Skeletal muscle tissue (tissue), 4 donors: ENCODE data around the gene KLHL1. TPM values are rescaled to one million over a fixed set of nuclear protein-coding genes. Genes with fewer than 3 reads are reported as not detected.
"Not testable (repeated sequence)": the region's sequence is repeated elsewhere in the genome, so short reads cannot be mapped to it uniquely, and the experiment has no call there.

Experiments
- H3K27ac ChIP-seq: one replicate; pipeline ENCODE4 v1.7.0; 2013; ENCODE audit warnings: mild to moderate bottlenecking, low read depth, low read length, inconsistent platforms
- H3K27me3 ChIP-seq, 3 donors: one replicate each; pipeline ENCODE4 v1.7.0; 2013; ENCODE audit warnings: low read length in 3 of 3; ENCODE audit not compliant: control insufficient read depth in 3 of 3, insufficient read depth in 3 of 3
- H3K36me3 ChIP-seq, 3 donors: one replicate each; pipeline ENCODE4 v1.7.0; 2013; ENCODE audit warnings: low read length in 3 of 3; ENCODE audit not compliant: control insufficient read depth in 3 of 3, insufficient read depth in 3 of 3
- H3K4me1 ChIP-seq, 3 donors: one replicate each; pipeline ENCODE4 v1.7.0; 2013; ENCODE audit warnings: low read length in 3 of 3, mild to moderate bottlenecking in 3 of 3; ENCODE audit not compliant: control insufficient read depth in 3 of 3, insufficient read depth in 3 of 3
- H3K4me3 ChIP-seq, 3 donors: one replicate each; pipeline ENCODE4 v1.7.0; 2013; ENCODE audit warnings: low read length in 3 of 3
- H3K9ac ChIP-seq, 3 donors: one replicate each; pipeline ENCODE4 v1.7.0; 2013; ENCODE audit warnings: low read length in 3 of 3, mild to moderate bottlenecking in 3 of 3, moderate library complexity in 2 of 3, low read depth in 1 of 3
- H3K9me3 ChIP-seq, 3 donors: one replicate each; pipeline ENCODE4 v1.7.0; 2013; ENCODE audit warnings: low read length in 3 of 3; ENCODE audit not compliant: control insufficient read depth in 3 of 3
- total RNA-seq: library from RNA; depleted of rRNA; stranded (reverse); fragments of >200 nt; gene quantifications from one replicate; pipeline ENCODE4 v1.2.3, GENCODE V29; 2014
- donor health status: Osteomylitis.

The KLHL1 gene, protein sequence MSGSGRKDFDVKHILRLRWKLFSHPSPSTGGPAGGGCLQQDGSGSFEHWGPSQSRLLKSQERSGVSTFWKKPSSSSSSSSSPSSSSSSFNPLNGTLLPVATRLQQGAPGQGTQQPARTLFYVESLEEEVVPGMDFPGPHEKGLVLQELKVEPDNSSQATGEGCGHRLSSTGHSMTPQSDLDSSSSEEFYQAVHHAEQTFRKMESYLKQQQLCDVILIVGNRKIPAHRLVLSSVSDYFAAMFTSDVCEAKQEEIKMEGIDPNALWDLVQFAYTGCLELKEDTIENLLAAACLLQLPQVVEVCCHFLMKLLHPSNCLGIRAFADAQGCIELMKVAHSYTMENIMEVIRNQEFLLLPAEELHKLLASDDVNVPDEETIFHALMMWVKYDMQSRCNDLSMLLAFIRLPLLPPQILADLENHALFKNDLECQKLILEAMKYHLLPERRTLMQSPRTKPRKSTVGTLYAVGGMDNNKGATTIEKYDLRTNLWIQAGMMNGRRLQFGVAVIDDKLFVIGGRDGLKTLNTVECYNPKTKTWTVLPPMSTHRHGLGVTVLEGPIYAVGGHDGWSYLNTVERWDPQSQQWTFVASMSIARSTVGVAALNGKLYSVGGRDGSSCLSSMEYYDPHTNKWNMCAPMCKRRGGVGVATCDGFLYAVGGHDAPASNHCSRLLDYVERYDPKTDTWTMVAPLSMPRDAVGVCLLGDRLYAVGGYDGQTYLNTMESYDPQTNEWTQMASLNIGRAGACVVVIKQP
- not detected for total RNA-seq

DNA sequence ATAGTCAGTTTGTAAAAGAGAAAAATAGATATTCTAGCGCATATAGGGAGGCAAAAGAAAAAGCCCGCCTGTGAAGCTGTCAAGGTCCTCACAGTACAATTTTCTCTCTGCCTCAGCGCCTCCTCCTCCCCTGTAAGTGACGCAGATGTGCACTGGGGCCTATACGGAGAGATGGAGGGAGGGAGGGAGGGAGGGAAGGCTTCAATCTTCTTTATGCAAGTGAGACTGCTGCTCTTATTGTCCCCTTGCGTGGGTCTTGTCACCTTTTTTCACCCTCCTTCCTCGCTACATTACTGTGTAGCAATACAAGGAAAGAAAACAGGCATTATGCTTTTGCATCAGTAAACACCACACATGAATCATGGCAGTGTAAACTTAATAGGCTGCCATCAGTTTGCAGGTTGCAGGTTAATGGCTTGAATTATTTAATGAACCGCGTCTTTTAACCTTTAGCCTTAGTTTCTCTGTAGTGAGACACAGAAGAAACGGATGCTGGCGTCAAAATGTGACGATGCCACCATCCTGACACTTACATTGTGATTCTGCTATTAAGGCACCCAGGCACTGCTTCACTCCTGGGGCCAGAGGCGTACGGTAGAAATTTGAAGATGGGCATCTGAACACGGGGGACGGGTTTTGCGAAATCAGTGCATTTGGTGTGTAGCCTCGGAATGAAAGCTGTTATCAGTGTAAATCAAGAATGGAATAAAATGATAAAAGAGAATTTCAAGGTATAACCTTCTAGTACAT lies at the start of gene KLHL1:
KLHL1 (minus strand) TSS at position 97 of the 750 bp plus-strand sequence. CDS start 753 bp downstream, outside the sequence.
- Histone ChIP-seq H3K36me3 (no peaks in the 10 kb centered on the region), H3K4me3 (no peak within 1 kb of the TSS), H3K27ac (no peak within 1 kb of the TSS)

DNA sequence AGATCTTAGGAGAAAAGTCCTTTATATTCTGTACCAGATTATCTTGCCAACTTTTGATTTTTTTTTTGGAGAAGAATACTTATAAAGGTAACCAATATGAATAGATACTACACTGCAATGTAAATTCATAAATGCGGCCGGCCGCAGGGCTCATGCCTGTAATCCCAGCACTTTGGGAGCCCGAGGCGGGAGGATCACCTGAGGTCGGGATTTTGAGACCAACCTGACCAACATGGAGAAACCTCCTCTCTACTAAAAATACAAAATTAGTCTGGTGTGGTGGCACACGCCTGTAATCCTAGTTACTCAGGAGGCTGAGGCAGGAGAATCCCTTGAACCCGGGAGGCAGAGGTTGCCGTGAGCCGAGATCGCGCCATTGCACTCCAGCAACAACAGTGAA lies 34.4 kb upstream of the KLHL1 start:
- H3K9me3 ChIP-seq, H3K4me1 ChIP-seq, H3K4me3 ChIP-seq, H3K27ac ChIP-seq, H3K27me3 ChIP-seq, H3K9ac ChIP-seq, H3K36me3 ChIP-seq: not testable (repeated sequence)

More for the DNA sequence above, at the start of gene KLHL1:
- H3K27me3 ChIP-seq: peaks cover 0 to 7% (median 4%) of the 10 kb centered on the region in 3 donors
- no peaks in the 10 kb centered on the region for H3K9me3 ChIP-seq
- H3K4me1 ChIP-seq: no peaks in the 10 kb centered on the region
- no peak within 1 kb of the TSS for H3K9ac ChIP-seq

DNA sequence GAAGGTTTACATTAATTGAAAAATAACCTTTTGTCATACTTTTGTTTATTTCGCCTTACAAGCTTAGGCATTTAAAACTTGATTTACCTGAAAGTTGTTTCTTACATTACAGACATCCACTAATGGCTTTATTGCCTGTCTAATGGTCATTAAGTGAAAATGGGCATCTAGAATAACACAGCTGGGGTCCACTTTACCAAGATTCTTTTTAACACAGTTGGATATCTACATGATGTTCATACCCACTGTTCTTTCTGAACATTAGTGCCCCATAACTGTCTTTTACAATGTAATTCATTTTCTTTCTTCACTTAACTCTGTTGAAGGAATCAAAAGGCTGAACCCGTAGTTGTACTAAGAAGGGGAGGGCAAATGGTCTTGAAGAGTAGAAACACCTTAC lies 19.8 kb upstream of the KLHL1 start:
- H3K9ac ChIP-seq: no peak overlapping the region
- no peaks in the 10 kb centered on the region for H3K36me3 ChIP-seq
- no peaks in the 10 kb centered on the region for H3K9me3 ChIP-seq
- no peaks in the 10 kb centered on the region for H3K27me3 ChIP-seq
- no peaks in the 10 kb centered on the region for H3K4me1 ChIP-seq
- no peak overlapping the region for H3K4me3 ChIP-seq
- no peak overlapping the region for H3K27ac ChIP-seq

DNA sequence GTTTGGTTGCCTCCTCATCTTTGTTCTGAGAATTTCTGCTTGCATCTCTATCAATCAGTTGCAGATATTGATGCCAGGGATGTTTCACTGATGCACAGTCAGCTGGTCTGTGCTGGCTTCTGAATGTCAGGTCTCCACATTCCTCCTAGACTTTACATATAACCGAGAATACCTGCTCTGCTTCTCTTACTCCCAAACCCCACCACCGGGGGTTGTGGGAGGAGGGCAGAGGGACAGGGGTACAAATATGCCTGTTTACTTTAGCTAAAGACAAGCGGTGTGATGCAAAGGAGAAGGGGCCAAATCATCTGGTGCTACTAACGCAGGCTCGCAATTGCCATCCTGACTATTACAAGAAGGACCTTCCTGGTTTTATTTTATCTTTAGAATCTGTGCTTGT lies 17.4 kb upstream of the KLHL1 start:
- no peaks in the 10 kb centered on the region for H3K9me3 ChIP-seq
- H3K27me3 ChIP-seq: no peaks in the 10 kb centered on the region
- no peaks in the 10 kb centered on the region for H3K4me1 ChIP-seq
- no peak overlapping the region for H3K9ac ChIP-seq
- H3K36me3 ChIP-seq: no peaks in the 10 kb centered on the region
- H3K4me3 ChIP-seq: no peak overlapping the region
- H3K27ac ChIP-seq: no peak overlapping the region

GRCh38 chr13:70117338-70117905 lies 9.2 kb upstream of the KLHL1 start:
- no peaks in the 10 kb centered on the region for H3K36me3 ChIP-seq
- no peaks in the 10 kb centered on the region for H3K4me1 ChIP-seq
- H3K27me3 ChIP-seq: no peaks in the 10 kb centered on the region
- H3K9me3 ChIP-seq: no peaks in the 10 kb centered on the region
- H3K9ac ChIP-seq: no peak overlapping the region
- H3K27ac ChIP-seq: no peak overlapping the region
- H3K4me3 ChIP-seq: no peak overlapping the region

- H3K4me3 ChIP-seq: no peak within 1 kb of the TSS
Observed at GRCh38 chr13:70107498-70108281, 562 bp downstream of the KLHL1 start, which contains the start of gene ATXN8OS. Gene ATXN8OS, plus strand, starts transcription at chr13:70107826.

DNA sequence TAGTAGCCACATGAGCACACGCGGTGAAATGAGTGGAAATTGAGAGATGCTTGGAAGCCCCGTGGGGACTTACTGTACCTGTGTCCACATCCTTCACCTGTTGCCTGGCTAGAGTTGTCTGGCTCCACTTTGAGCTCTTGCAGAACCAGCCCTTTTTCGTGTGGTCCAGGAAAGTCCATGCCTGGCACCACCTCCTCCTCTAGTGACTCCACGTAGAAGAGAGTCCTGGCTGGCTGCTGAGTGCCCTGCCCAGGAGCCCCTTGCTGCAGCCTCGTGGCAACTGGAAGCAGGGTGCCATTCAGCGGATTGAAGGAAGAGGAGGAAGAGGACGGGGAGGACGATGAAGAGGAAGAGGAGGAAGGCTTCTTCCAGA lies 1.1 kb downstream of the KLHL1 start:
- H3K9me3 ChIP-seq: no peaks in the 10 kb centered on the region
- H3K4me3 ChIP-seq: no peak overlapping the region
- peaks cover 0 to 7% (median 4%) of the 10 kb centered on the region in 3 donors for H3K27me3 ChIP-seq
- no peak overlapping the region for H3K27ac ChIP-seq
- no peaks in the 10 kb centered on the region for H3K36me3 ChIP-seq
- no peak overlapping the region for H3K9ac ChIP-seq
- H3K4me1 ChIP-seq: no peaks in the 10 kb centered on the region

More at GRCh38 chr13:70107498-70108281, 562 bp downstream of the KLHL1 start, which contains the start of gene ATXN8OS:
- Histone ChIP-seq H3K4me1 (no peaks in the 10 kb centered on the region), H3K9me3 (no peaks in the 10 kb centered on the region), H3K27ac (no peak within 1 kb of the TSS), H3K27me3 (peaks cover 0 to 7% (median 4%) of the 10 kb centered on the region in 3 donors), H3K9ac (no peak within 1 kb of the TSS), H3K36me3 (no peaks in the 10 kb centered on the region)

DNA sequence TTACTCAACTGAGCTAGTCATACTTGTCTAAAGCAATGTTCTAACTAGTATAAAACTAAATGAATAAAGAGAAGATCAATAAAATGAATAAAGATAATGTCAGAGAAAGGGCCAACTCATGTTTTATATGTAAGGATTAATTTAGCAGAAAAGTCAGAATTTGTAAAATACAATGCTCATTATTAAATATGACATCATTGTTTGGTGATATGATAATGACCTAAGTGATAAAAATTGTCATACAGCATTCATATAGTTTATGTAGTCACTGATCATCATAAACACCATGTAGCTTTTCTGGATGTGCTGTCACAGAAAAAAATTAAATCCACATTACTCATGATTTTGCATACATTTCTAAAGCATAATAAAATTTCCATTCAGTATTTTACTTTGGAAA lies 3.8 kb downstream of the KLHL1 start:
- Histone ChIP-seq H3K36me3 (no peaks in the 10 kb centered on the region), H3K4me3 (no peak overlapping the region), H3K9ac (no peak overlapping the region), H3K27ac (no peak overlapping the region), H3K9me3 (no peaks in the 10 kb centered on the region), H3K4me1 (no peaks in the 10 kb centered on the region), H3K27me3 (peaks cover 0 to 7% (median 4%) of the 10 kb centered on the region in 3 donors)

DNA sequence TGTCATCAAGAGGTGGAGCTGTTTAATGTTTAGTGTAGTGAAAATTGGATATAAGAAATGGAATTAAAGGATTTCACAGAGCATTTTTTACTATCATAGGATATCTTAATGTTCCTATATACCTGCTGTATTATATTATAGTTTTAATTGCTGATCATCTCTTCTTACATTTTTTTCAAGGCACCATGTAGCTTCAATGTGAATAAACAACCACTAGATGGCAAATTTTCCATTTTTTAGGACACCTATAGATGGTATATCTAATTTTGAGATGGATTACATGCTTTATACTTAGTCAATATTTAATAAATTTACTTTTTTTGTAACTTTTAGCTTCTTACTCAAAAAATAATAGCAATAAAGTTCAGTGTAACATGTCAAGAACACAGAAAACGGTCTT lies 9.6 kb downstream of the KLHL1 start:
- no peaks in the 10 kb centered on the region for H3K36me3 ChIP-seq

More for the DNA sequence above, 9.6 kb downstream of the KLHL1 start:
- H3K4me1 ChIP-seq: no peaks in the 10 kb centered on the region
- no peaks in the 10 kb centered on the region for H3K9me3 ChIP-seq
- no peak overlapping the region for H3K27ac ChIP-seq
- no peak overlapping the region for H3K9ac ChIP-seq
- H3K27me3 ChIP-seq: no peaks in the 10 kb centered on the region
- no peak overlapping the region for H3K4me3 ChIP-seq
